ENCODE results near the gene GRID2. TPM values are rescaled to one million over a fixed set of nuclear protein-coding genes. Genes with fewer than 3 reads are reported as not detected.

Gene GRID2
- total RNA-seq, 1 donor from 2014 or later, result 11.6 TPM

DNA sequence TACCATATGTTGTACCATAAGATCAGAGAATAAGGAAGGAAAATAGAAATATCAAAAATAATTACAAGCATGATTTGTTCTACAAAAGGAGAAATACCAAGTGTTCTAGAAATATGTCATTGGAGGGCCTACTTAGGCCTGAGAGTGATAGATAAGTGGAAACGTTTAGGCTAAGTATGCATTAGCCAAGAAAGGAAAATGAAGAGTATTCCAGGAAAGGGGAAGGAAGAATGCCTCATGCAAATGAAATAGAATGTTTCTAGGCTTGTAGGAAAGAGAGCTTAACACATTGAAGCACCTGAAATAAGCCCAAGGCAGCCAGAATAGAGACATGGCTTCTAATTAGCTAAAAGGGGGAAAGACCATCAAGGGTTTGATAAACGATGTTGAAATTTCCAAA, 929.1 kb downstream of the GRID2 start:
- Mint-ChIP-seq H3K27ac (ENCODE audit: unreplicated experiment) (no peak overlapping the region), H3K36me3 (ENCODE audit: low read depth, unreplicated experiment) (no peaks in the 10 kb centered on the region), H3K4me3 (ENCODE audit: unreplicated experiment) (no peak overlapping the region), H3K9me3 (ENCODE audit: unreplicated experiment) (no peaks in the 10 kb centered on the region), H3K27me3 (ENCODE audit: unreplicated experiment) (no peaks in the 10 kb centered on the region), H3K4me1 (ENCODE audit: unreplicated experiment) (no peaks in the 10 kb centered on the region)
- TF ChIP-seq, protein P1, sequence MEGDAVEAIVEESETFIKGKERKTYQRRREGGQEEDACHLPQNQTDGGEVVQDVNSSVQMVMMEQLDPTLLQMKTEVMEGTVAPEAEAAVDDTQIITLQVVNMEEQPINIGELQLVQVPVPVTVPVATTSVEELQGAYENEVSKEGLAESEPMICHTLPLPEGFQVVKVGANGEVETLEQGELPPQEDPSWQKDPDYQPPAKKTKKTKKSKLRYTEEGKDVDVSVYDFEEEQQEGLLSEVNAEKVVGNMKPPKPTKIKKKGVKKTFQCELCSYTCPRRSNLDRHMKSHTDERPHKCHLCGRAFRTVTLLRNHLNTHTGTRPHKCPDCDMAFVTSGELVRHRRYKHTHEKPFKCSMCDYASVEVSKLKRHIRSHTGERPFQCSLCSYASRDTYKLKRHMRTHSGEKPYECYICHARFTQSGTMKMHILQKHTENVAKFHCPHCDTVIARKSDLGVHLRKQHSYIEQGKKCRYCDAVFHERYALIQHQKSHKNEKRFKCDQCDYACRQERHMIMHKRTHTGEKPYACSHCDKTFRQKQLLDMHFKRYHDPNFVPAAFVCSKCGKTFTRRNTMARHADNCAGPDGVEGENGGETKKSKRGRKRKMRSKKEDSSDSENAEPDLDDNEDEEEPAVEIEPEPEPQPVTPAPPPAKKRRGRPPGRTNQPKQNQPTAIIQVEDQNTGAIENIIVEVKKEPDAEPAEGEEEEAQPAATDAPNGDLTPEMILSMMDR (IDR thresholded peaks at IDR 0.05; ENCODE audit: unreplicated experiment), result no peak
- no peak for DNase-seq (ENCODE audit: low spot score)

DNA sequence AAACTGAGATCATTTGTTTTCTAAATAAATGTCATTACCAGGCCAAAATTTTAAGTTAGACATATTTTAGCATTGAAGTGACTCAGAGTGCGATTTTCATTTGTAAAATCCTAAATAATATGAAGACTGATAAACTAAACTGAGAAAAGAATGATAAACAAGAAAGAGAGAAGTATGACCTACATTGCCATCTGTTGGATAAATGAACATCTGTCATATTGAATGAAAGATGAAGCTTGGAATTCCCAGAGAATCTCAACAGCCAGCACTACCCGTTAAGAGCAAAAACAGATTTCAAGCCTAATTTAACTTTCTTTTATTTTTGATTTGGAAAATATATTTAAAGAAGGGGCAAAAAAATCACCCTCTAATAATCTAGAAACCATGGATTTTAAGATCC, 933.8 kb downstream of the GRID2 start:
- H3K36me3 Mint-ChIP-seq (ENCODE audit: low read depth, unreplicated experiment), result no peaks in the 10 kb centered on the region
- H3K4me3 Mint-ChIP-seq (ENCODE audit: unreplicated experiment), result no peak overlapping the region
- no peak for DNase-seq (ENCODE audit: low spot score)

GRCh38 chr4:93243262-93243661, 939.5 kb downstream of the GRID2 start:
- TF ChIP-seq, protein P1 (IDR thresholded peaks at IDR 0.05; ENCODE audit: unreplicated experiment), result no peak

More for the DNA sequence above, 933.8 kb downstream of the GRID2 start:
- H3K27me3 Mint-ChIP-seq (ENCODE audit: unreplicated experiment), result peaks cover under 1% of the 10 kb centered on the region
- H3K27ac Mint-ChIP-seq (ENCODE audit: unreplicated experiment), result no peak overlapping the region
- H3K9me3 Mint-ChIP-seq (ENCODE audit: unreplicated experiment), result no peaks in the 10 kb centered on the region
- H3K4me1 Mint-ChIP-seq (ENCODE audit: unreplicated experiment), result no peaks in the 10 kb centered on the region
- TF ChIP-seq, protein P1 (IDR thresholded peaks at IDR 0.05; ENCODE audit: unreplicated experiment), result no peak

GRCh38 chr4:93261207-93261606, 957.4 kb downstream of the GRID2 start:
- TF ChIP-seq, protein P1 (IDR thresholded peaks at IDR 0.05; ENCODE audit: unreplicated experiment), result no peak
- Mint-ChIP-seq H3K9me3 (ENCODE audit: unreplicated experiment) (no peaks in the 10 kb centered on the region), H3K4me3 (ENCODE audit: unreplicated experiment) (no peak overlapping the region), H3K36me3 (ENCODE audit: low read depth, unreplicated experiment) (no peaks in the 10 kb centered on the region), H3K4me1 (ENCODE audit: unreplicated experiment) (peaks cover 8% of the 10 kb centered on the region), H3K27me3 (ENCODE audit: unreplicated experiment) (no peaks in the 10 kb centered on the region), H3K27ac (ENCODE audit: unreplicated experiment) (no peak overlapping the region)
- no peak for DNase-seq (ENCODE audit: low spot score)

More at GRCh38 chr4:93243262-93243661, 939.5 kb downstream of the GRID2 start:
- Mint-ChIP-seq H3K27me3 (ENCODE audit: unreplicated experiment) (peaks cover 1% of the 10 kb centered on the region), H3K4me1 (ENCODE audit: unreplicated experiment) (peaks cover 2% of the 10 kb centered on the region), H3K9me3 (ENCODE audit: unreplicated experiment) (no peaks in the 10 kb centered on the region), H3K36me3 (ENCODE audit: low read depth, unreplicated experiment) (no peaks in the 10 kb centered on the region), H3K27ac (ENCODE audit: unreplicated experiment) (no peak overlapping the region), H3K4me3 (ENCODE audit: unreplicated experiment) (no peak overlapping the region)
- no peak for DNase-seq (ENCODE audit: low spot score)

GRCh38 chr4:93263166-93263565, 959.4 kb downstream of the GRID2 start:
- H3K4me3 Mint-ChIP-seq (ENCODE audit: unreplicated experiment), result no peak overlapping the region
- no peaks in the 10 kb centered on the region for H3K9me3 Mint-ChIP-seq (ENCODE audit: unreplicated experiment)
- no peak for DNase-seq (ENCODE audit: low spot score)
- no peaks in the 10 kb centered on the region for H3K36me3 Mint-ChIP-seq (ENCODE audit: low read depth, unreplicated experiment)
- no peaks in the 10 kb centered on the region for H3K27me3 Mint-ChIP-seq (ENCODE audit: unreplicated experiment)
- peak overlapping the region; percentile 61 for H3K27ac Mint-ChIP-seq (ENCODE audit: unreplicated experiment)
- TF ChIP-seq, protein P1 (IDR thresholded peaks at IDR 0.05; ENCODE audit: unreplicated experiment), result no peak
- H3K4me1 Mint-ChIP-seq (ENCODE audit: unreplicated experiment), result peaks cover 8% of the 10 kb centered on the region
